Fibroblast of villous mesenchyme (primary cell): ENCODE measurements around the gene CTDNEP1. TPM values are rescaled to one million over a fixed set of nuclear protein-coding genes. Genes with fewer than 3 reads are reported as not detected.

Experiments
- DNase-seq: peaks from one replicate; pipeline ENCODE4 v3.0.0-alpha.2; 2010; ENCODE audit warnings: low read depth
- H3K4me3 ChIP-seq: 2 replicates; pipeline ENCODE4 v1.5.1; 2011; ENCODE audit warnings: low read depth, mild to moderate bottlenecking, low read length
- total RNA-seq: library from RNA; depleted of rRNA; stranded (reverse); fragments of >200 nt; gene quantifications from 2 replicates; pipeline ENCODE4 v1.2.3, GENCODE V29; 2012
- TF ChIP-seq, protein P1 (sequence below): IDR thresholded peaks from 2 replicates; pipeline ENCODE4 v1.5.1; 2012; ENCODE audit warnings: low read depth, mild to moderate bottlenecking, low read length; ENCODE audit not compliant: insufficient read depth

CTDNEP1 gene
- total RNA-seq, 1 donor = 34.1 TPM

DNA sequence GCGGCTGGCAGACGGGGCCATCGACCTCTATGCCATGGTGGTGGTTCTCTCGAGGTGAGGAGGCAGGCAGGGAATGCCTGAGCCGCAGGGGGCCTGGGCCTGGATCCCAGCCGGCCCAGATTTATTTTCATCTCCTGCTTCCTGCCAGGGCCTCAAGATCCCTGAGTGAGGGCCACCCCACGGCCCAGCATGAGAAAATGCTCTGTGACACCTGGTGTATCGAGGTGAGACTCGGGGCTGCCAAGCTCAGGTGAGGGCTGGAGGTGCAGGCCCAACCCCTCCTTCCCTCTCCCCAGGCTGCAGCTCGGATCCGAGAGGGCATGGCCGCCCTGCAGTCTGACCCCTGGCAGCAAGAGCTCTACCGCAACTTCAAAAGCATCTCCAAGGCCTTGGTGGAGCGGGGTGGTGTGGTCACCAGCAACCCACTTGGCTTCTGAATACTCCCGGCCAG lies 26.8 kb downstream of the CTDNEP1 start:
- H3K4me3 ChIP-seq = no peak overlapping the region
- DNase-seq = no peak
- TF ChIP-seq, protein P1, sequence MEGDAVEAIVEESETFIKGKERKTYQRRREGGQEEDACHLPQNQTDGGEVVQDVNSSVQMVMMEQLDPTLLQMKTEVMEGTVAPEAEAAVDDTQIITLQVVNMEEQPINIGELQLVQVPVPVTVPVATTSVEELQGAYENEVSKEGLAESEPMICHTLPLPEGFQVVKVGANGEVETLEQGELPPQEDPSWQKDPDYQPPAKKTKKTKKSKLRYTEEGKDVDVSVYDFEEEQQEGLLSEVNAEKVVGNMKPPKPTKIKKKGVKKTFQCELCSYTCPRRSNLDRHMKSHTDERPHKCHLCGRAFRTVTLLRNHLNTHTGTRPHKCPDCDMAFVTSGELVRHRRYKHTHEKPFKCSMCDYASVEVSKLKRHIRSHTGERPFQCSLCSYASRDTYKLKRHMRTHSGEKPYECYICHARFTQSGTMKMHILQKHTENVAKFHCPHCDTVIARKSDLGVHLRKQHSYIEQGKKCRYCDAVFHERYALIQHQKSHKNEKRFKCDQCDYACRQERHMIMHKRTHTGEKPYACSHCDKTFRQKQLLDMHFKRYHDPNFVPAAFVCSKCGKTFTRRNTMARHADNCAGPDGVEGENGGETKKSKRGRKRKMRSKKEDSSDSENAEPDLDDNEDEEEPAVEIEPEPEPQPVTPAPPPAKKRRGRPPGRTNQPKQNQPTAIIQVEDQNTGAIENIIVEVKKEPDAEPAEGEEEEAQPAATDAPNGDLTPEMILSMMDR = no peak

DNA sequence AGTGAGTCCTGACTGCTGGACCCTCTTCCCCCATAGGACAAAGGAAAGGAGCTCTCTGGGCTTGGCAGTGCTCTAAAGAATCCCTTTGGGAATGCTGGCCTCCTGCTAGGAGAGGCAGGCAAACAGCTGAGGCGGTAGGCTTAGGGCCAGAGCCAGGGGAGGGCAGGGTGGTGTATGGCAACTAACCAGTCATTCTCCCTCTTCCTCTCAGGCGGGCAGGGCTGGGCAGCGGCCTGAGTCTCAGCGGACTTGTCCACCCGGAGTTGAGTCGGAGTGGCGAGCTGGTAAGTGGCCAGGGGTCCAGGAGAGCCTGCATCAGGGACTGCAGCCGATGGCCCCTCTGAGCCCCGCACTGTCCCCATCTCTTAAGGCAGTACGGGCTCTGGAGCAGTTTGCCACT lies 27.4 kb downstream of the CTDNEP1 start:
- TF ChIP-seq, protein P1 = no peak
- H3K4me3 ChIP-seq = no peak overlapping the region
- DNase-seq = no peak

DNA sequence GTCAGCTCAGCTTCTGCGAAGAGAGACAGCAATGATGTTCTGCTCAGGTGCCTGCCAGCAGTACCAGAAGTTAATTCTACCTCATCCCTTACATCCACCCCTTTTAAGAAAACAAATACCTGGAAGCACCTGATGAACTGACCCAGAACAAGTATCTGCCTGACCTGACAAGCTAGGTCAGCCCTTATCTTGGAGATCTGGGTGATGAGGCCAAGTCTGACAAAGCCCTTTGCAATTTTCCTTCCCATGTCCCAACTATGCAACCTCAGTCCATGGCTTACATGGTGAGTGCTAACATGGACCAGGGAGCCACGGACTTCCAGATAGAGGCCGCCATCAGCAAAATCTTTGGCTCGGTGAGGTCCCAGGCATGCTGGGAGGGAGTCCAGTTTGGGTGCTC lies 28.2 kb downstream of the CTDNEP1 start:
- no peak overlapping the region for H3K4me3 ChIP-seq
- TF ChIP-seq, protein P1 = no peak
- DNase-seq = no peak

DNA sequence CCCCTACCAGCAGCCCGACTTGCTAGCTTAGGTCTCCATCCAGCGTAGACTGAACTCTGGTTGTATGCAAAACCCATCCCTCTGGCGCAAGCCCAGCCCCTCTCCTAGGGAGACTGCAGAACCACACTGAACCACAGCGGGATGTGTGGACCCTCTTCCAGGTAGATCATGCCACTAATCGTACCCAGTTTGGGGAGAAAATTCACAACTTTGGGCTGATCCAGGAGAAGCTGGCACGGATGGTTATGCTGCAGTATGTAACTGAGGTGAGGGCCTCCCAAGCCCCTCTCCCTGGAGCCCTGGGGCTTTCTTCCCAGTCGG lies 28.6 kb downstream of the CTDNEP1 start:
- TF ChIP-seq, protein P1 = no peak
- DNase-seq = no peak
- H3K4me3 ChIP-seq = no peak overlapping the region

DNA sequence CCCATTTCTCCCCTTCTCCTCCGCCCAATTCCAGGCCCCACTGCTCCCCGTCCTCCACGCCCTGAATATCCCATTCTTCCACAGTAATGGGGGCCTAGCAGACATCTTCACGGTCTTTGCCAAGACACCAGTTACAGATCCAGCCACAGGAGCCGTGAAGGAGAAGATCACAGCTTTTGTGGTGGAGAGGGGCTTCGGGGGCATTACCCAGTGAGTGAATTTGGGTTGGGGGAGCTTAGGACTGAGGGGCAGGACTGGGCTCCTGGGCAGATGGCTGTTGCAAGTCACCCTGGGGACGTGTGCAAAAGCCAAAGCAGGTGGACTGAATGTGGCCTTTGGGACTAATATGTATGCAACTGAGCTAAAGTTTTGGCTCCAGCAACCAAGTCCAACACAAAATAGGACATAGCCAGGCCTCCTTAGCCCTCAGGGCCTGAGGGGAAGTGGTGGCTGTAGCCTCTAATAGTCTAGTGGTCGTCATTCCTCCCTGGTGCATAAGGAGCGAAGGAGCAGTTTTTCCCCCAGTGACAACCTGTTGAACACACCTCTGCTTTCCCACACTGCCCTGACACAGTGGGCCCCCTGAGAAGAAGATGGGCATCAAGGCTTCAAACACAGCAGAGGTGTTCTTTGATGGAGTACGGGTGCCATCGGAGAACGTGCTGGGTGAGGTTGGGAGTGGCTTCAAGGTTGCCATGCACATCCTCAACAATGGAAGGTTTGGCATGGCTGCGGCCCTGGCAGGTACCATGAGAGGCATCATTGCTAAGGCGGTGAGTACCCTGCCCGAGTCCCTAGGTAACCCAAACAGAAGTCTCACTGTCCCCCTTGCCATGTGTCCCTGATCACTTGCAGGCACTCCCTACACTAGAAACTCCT lies 29.2 kb downstream of the CTDNEP1 start:
- no peak for DNase-seq
- TF ChIP-seq, protein P1 = no peak
- no peak overlapping the region for H3K4me3 ChIP-seq

DNA sequence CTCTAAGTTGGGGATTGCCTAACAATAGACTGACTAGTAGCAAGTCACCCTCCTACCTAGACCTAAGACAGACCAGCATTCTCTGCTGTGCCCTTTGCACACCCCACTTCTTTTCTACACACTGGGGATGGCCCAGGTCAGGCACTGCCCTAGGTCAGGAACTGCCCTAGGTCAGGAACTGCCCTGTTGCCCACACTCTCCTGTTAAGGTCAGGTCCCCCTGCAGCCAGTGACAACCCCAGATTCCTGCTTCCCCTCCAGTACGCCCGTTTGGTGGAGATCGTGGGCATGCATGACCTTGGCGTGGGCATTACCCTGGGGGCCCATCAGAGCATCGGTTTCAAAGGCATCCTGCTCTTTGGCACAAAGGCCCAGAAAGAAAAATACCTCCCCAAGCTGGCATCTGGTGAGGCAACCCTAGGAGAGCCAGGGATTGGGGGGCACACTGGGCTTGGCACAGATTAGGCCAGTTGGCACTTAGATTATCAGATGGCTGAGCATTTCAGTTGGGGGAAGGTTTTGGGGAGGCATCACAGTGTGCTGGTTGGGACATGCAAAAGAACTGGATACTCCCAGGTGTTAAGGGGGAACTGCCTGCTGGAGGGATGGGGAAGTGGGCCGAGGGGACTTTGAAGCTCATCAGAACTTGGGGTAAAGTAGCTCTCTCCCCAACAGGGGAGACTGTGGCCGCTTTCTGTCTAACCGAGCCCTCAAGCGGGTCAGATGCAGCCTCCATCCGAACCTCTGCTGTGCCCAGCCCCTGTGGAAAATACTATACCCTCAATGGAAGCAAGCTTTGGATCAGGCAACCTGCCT lies 30.0 kb downstream of the CTDNEP1 start:
- DNase-seq = no peak
- H3K4me3 ChIP-seq = no peak overlapping the region
- TF ChIP-seq, protein P1 = no peak
